ENCODE data around the gene TMLHE.
A peak's percentile ranks its signal among the peaks of the same experiment; 100 is the strongest.
"Not testable (repeated sequence)": the region's sequence is repeated elsewhere in the genome, so short reads cannot be mapped to it uniquely, and the experiment has no call there.

Gene TMLHE, protein sequence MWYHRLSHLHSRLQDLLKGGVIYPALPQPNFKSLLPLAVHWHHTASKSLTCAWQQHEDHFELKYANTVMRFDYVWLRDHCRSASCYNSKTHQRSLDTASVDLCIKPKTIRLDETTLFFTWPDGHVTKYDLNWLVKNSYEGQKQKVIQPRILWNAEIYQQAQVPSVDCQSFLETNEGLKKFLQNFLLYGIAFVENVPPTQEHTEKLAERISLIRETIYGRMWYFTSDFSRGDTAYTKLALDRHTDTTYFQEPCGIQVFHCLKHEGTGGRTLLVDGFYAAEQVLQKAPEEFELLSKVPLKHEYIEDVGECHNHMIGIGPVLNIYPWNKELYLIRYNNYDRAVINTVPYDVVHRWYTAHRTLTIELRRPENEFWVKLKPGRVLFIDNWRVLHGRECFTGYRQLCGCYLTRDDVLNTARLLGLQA

DNA sequence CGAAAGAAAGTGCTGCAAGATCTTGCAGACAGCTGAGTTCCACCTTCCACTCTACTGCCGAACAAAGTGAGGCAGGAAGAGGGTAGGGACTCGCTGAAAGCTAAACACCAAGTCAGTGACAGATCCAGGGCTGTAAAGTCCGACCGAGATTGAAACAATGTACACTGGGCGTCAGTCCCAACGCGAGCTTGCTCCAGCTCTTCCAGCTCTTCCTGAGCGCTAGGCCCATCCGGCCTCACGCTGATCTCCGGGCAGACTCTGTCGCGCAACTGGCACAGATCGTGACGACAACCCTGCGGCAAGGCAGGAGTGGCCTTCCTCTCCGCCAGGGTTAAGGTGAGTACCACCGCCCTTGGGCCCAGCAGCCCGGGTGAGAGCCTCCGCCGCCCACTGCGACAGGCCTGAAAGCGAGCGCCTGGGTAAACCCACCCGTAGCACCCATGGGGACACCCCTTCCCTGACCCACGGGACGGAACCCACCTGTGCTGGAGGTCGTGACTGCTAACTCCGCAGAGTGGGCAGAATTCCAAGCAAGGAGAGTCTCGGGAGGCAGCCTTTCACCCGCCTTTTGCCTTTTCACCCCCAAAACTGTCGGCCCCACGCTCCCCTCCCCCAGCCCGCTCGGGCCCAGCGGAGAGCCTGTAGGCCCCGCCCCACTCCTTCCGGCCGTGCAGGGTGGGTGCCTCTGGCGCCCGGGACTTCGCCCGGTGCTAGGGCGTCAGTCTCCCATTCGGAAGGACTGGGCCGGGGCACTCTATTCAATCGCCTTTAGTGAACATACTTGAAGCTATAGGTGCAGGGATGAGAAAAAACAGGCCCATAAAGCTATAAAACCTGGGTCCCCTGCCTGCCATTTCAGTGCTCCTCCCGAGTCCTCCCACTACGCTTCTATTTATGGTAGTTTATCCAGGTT, at the start of gene TMLHE, which contains the start of gene SPRY3:
TMLHE (minus strand) TSS at position 641 of the 913 bp plus-strand sequence. CDS start 67,676 bp downstream, outside the sequence.
SPRY3 (plus strand) TSS at position 275 of the 913 bp plus-strand sequence.
- DNase-seq (ENCODE audit: low read depth in 3 of 3): peak; percentile 14 to 60 (median 40)

DNA sequence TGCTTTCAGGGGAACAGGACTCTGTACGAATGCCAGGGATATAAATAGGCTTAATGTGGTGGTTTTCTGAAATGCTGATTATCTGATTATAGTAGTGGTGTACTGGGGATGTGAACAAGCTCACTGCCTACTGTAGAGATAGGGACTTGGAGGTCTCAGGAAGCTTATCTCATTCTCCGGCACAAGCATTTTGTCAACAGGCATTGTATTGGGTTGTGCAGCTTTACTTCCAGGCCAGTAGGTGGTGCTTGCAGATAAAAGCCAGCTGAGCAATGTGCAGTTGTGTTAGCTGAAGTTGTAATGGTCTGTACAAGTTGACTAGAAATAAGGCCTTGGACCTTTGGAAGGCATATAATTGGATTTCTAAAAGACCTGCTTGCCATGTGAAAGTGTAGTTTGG, 49.5 kb upstream of the TMLHE start:
- DNase-seq (ENCODE audit: low read depth in 3 of 3): no peak

DNA sequence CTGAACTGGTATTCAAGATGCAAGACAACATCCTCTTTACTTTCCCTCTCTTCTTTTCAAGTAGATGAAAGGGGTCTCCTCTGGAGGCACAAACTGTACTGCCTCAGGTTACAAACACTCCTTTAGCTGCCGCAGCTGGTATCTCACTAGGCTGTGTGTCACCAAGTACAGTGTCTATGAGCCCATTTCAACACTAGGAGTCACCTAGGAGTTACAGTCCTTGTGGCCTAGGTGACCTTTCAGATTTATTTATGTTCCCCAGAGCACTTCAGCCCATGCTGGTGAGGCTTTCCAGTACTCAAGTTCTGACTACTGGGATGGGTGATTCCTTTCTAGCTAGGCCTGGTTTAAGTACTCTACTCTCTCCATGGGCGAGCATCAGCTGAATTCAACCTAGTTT, 32.4 kb upstream of the TMLHE start:
- DNase-seq (ENCODE audit: low read depth in 3 of 3): no peak

DNA sequence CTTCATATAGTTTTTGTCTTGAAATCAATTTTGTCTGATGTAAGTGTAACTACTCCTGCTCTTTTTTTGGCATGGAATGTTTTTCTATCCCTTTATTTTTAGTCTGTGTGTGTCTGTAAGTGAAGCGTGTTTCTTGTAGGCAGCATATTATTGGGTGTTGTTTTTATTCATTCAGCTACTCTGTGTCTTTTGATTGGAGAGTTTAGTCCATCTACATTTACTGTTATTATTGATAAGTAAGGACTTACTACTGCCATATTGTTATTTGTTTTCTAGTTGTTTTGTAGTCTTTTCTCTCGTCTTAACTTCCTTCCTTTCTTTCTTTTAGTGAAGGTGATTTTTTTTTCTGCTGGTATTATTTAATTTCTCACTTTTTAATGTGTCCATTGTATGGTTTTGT, 30.5 kb upstream of the TMLHE start:
- DNase-seq (ENCODE audit: low read depth in 3 of 3): no peak

DNA sequence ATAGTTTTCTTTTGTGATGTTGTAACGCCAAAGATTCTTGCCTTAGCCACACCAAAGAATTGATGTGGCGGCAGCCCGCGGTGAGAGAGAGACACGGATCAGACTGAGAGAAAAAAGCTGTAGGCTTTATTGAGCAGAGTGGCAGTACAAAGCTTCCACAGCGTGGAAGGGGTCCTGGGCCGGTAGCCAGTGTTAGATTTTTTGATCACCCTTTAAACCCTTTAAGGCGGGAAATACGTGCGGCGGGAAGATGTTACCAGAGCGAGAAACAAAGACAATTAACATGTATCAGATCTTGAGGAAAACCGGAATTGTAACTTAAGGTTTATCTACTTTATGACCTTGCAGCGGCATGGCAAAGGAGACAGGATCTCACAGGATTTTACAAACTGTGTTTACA, 28.6 kb upstream of the TMLHE start:
- DNase-seq (ENCODE audit: low read depth in 3 of 3): not testable (repeated sequence)

DNA sequence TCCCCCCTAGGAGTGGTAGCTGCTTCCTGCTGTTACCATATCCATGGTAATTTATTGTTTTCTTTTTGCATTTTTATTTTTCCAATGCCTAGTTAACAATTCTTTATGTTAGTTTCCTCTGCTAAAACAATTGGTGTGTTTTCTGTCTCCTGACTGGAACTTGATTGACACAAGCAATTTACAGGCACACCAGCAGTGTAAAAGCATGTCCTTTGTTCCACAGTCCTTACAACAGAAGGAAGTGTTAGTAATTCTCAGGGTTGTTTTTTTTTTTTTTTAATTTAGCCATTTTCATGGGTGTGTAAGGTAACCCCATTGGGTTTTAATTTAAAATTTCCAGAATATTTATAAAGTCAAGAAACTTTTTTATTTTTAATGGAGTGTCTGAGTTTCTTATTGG, 25.0 kb upstream of the TMLHE start:
- no peak for DNase-seq (ENCODE audit: low read depth in 3 of 3)

DNA sequence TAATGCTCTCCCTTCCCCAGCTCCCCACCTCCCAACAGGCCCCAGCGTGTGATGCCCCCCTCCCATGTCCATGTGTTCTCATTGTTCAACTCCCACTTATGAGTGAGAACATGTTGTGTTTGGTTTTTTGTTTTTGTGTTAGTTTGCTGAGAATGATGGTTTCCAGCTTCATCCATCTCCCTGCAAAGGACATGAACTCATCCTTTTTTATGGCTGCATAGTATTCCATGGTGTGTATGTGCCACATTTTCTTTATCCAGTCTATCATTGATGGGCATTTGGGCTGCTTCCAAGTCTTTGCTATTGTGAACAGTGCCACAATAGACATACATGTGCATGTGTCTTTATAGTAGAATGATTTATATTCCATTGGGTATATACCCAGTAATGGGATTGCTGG, 22.3 kb upstream of the TMLHE start:
- not testable (repeated sequence) for DNase-seq (ENCODE audit: low read depth in 3 of 3)

DNA sequence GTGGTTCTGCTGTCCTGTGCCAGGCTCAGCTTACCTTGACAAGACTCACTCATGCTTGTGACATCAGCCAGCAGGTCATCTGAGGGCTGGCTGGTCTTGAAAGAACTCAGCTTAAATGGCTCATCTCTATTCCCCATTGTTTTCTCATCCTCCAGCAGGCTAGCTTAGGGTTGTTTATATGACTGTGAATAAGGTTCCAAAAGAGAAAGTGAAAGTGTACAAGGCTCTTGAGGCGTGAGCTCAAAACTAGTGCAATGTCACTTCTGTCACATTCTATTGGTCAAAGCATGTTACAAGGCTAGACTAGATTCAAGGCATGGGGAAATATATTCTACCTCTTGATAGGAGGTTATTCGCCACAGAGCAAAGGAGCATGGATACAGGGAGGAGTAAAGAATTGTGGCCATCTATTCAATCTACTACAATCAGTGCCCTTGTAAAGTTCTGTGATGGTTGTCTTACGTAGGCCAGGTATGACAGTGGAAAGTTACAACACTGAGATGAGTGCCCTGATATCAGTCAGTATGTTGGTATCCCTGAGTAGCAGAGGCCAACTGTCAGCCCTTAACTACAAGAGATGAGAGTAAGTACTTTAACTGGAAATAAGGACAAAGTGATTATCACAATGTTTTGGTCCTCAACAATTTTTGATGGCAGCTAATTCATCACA, 19.8 kb upstream of the TMLHE start:
- DNase-seq (ENCODE audit: low read depth in 3 of 3): no peak

DNA sequence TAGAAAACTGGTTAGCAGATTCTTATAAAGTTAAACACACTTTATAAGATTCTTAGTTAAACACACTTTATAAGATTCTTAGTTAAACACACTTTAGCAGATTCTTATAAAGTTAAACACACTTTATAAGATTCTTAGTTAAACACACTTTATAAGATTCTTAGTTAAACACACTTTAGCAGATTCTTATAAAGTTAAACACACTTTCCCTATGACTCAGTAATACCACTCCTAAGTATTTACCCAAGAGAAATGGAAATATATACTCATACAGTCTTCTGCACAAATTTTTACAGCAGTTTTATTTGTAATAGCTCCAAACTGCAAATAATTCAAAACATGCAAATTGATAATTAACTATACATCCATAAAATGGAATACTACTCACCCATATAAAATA, 7.4 kb upstream of the TMLHE start:
- not testable (repeated sequence) for DNase-seq (ENCODE audit: low read depth in 3 of 3)

DNA sequence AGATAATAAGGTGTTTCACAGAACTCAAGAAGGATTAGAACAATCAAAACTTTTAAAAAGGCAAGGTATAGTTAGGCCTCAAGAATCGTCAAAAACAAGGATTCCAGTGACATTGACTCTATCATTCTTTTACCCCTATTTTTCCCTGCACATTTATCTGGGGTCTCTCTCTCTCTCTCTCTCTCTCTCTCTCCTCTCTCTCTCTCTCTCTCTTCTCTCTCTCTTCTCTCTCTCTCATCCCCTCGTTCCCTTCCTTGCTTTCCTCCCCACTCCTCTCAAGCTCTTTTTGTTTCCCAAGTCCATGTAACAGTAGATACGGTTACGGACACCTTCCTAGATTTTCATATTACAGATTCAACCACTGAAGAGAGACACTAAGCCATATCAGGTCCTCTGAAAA, 3.2 kb upstream of the TMLHE start:
- DNase-seq (ENCODE audit: low read depth in 3 of 3): no peak

DNA sequence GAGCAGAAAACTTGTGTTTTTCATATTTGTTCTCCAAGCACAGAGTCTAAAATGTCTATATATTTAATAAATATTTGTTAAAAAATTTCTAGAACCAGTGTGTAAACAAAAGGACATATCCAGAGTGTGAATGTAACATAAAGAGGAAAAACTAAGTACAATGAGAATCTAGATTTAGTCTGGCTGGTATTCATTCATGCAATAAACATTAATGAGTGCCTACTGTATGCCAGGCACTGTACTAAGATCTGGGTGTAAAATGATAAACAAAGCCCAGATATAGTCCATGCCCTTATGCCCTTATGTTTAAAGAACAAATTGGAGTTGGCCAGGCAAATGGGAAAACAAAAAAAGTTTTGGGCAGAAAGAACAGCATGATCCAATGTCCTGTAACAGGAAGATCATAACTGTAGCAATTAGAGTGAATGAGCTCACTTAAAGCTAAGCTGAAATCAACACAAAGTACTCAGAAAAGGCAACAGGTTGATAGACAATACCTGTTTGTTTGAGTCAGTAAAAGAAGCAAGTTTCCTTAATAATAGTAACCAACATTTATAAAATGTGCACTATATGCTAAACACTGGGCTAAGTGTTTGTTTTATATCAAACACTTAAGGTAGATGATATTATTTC, 1.3 kb upstream of the TMLHE start:
- no peak for DNase-seq (ENCODE audit: low read depth in 3 of 3)

DNA sequence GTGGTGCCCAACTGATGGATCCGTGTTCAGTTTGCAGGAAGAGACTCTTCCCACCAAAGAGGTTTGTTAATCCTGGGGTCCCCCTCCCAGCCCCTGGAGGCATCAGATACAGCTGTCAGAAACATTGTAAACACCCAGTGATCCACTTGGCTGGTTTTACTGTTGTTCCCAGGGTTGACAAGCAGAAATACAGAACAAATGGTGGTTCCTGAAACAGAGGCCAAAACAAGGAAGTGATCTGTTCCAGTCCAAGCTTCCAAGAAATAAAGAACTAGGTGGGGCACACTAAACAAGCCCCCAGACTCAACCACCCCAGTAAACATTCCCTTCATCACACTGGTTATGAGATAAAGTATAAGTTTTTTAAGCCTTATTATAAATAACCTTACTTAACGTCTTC, 1.4 kb downstream of the TMLHE start:
- DNase-seq (ENCODE audit: low read depth in 3 of 3): no peak

DNA sequence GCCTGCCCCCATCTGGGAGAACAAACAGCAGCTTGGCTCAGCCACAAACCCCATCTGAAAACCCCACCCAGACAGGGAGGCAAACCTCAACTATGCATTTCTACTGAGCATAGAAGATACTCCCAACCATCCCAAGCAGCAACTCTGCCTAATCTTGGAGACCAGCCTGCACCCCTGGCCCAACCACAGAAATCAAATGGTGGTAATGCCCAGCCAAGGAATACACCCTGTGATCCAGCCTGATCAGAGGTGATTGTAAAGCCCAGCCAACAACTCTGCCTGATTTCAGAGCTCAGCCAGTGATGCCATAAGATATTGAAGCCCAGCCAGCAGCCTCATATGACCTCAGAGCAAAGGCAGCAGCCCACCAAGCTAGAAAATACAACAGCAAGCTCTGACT, 19.8 kb downstream of the TMLHE start:
- DNase-seq (ENCODE audit: low read depth in 3 of 3): no peak

DNA sequence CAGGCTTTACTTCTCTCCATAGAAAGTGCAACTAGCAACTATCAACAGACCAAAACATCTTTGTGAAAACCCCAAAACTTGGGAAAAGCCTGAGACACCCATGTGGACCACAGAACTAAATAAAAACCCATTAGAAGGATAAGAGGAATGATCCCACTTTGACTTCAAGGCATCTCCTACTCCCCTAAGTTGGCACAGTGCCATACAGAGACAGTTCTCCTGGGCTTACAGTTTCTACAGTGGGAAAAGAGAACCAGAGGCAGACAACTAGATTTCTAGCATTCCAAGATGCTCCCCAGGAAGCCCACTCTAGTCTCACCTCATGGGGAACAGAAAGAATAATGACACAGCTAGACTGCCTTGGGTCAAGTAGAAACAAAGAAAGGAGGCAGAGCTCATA, 20.4 kb downstream of the TMLHE start:
- no peak for DNase-seq (ENCODE audit: low read depth in 3 of 3)

DNA sequence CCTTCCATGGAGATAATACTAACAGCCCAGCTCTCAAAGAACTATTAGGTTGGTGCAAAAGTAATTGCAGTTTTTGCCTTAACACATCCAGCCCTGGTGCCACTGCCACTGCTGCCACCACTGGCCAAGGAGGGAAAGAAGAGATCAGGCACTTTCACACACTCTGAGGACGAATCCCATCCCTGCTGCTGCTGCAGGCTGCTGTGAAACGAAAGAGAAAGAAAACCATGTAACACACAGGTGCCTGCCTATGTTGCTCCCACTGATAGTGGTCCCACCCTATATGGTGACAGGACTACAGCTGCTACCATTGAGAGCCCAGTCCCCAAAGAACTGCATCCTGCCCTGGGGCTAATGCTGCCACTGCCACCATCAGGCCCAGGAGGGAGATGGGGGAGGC, 35.1 kb downstream of the TMLHE start:
- DNase-seq (ENCODE audit: low read depth in 3 of 3): no peak

DNA sequence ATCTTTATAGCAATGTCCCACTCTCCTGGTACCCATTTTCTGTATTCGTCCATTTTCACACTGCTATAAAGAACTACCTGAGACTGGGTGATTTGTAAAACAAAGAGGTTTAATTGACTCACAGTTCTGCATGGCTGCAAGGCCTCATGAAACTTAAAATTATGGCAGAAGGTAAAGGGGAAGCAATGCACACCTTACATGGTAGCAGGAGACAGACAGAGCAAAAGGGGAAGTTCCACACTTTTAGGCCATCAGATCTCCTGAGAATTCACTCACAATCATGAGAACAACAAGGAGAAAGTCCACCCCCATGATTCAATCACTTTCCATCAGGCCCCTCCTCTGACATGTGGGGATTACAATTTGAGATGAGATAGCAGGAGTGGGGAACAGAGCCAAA, 49.7 kb downstream of the TMLHE start:
- no peak for DNase-seq (ENCODE audit: low read depth in 3 of 3)

DNA sequence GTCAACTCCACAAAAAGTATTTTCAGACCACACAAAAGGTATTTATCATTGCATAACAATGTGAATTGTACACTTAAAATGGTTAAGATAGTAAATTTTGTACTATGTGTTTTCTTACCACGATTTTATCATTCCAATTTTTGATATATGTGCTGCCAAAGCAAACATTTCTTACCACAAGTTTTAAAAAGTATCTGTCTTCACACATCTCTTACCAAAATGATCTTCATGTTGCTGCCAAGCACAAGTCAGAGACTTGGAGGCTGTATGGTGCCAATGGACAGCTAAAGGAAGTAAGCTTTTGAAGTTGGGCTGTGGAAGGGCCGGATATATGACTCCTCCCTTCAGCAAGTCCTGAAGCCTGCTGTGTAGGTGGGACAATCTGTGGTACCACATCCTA, 67.9 kb downstream of the TMLHE start:
- DNase-seq (ENCODE audit: low read depth in 3 of 3): no peak

DNA sequence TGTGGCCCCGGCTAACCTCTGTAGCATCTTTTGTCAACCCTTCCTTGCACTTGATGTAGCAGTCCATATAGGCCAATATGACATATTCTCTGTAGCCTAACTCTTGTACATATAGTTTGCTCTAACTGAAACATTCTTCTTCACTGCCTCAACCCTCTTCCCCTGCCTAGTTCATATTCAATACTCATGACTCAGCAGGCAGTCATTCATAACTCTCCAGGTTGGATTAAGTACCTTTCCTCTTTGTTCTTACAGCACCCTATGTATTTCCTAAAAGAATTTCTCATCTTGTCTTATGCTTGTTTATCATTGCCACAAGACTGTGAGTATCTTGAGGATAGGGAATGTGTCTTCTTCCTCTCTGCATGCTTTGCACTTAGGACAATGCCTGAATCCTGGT, 76.9 kb downstream of the TMLHE start:
- no peak for DNase-seq (ENCODE audit: low read depth in 3 of 3)

DNA sequence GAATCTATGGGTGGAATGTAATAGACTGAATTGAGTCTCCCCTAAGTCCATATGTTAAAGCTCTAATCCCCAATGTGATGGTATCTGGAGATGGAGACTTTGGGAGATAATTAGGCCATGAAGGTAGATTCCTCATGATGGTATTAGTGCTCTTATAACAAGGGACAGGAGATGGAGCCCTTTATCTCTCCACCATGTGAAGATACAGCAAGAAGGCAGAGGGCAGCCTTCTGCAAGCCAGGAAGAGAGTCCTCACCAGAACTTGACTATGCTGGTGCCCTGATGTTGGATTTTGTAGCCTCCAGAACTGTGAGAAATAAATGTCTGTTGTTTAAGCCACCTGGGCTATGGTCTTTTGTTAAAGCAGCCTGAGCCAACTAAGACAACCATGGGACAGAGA, 78.0 kb downstream of the TMLHE start:
- DNase-seq (ENCODE audit: low read depth in 3 of 3): no peak

DNA sequence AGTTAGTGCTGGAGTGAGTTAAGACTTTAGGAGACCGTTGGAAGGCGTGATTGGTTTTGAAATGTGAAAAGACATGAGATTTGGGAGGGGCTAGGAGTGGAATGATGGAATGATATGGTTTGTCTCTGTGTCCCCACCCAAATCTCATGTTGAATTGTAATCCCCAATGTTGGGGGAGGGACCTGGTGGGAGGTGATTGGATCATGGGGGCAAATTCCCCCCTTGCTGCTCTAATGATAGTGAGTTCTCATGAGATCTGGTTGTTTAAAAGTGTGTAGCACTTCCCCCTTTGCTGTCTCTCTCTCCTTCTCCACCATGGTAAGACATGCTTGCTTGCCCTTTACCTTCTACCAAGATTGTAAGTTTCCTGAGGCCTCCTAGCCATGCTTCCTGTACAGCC, 85.7 kb downstream of the TMLHE start:
- DNase-seq (ENCODE audit: low read depth in 3 of 3): not testable (repeated sequence)

DNA sequence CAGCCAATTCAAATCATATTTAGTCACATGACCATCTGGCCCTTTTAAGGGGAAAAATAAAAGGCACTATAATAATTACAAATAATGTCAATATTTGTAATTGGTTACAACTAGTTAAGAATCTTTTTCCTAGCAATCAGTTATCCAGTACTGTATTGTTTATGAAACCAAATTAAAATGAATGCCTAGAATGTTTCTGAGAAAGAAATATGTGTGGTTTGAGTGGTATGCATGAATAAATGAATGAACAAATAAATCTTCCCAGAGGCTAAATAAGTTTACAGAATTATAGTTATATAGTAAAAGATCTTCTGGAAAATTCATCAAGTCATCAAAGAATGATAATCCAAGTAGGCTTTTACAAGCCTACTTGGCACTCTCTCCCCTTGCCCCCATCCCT, 98.5 kb downstream of the TMLHE start:
- no peak for DNase-seq (ENCODE audit: low read depth in 3 of 3)

DNA sequence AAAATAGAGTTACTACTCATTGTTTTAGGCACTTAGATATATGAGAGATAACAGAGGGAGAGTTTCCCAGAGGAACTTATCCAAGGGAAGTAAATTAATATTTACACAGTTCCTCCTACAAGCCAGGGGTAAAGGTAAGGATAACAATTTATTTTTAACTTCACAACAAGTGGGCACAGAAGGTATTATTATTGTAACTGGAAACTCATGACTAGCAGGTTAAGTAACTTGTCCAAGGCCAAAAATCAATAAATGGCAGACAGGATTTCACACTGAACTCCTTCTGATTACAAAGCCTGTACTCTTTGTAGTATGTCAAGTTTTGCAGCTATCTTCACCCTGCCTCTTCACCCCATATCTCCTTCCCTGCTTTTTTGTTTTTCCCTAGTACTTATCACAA, 107.5 kb downstream of the TMLHE start:
- DNase-seq (ENCODE audit: low read depth in 3 of 3): no peak
